DMS153 treated with DMSO at 0.1 percent for 48 hours (cell line): ENCODE results near the gene APEH.
"Not testable (repeated sequence)": the region's sequence is repeated elsewhere in the genome, so short reads cannot be mapped to it uniquely, and the experiment has no call there.

ENCODE experiments used
- DNase-seq: peaks from one replicate; lab custom pipeline; 2025; ENCODE audit not compliant: unreplicated experiment; lab: John Stamatoyannopoulos, UW

The APEH gene

GRCh38 chr3:49667701-49668413 lies 6.3 kb upstream of the APEH start:
- DNase-seq, result no peak

GRCh38 chr3:49668414-49668797 lies 5.7 kb upstream of the APEH start:
- no peak for DNase-seq

- no peak for DNase-seq
These were observed 5.3 kb upstream of the APEH start for GRCh38 chr3:49668861-49669260.

GRCh38 chr3:49669352-49669751 lies 4.8 kb upstream of the APEH start:
- no peak for DNase-seq

GRCh38 chr3:49670940-49671290 lies 3.2 kb upstream of the APEH start:
- no peak for DNase-seq

GRCh38 chr3:49671291-49672288 lies 2.6 kb upstream of the APEH start:
- no peak for DNase-seq

- no peak for DNase-seq
These were observed 933 bp upstream of the APEH start for GRCh38 chr3:49673121-49673714.

GRCh38 chr3:49674497-49674983 lies 389 bp downstream of the APEH start:
- no peak for DNase-seq

- no peak for DNase-seq
These were observed 1.8 kb downstream of the APEH start for GRCh38 chr3:49675912-49676311.

- no peak for DNase-seq
These were observed 6.5 kb downstream of the APEH start for GRCh38 chr3:49680493-49681231.

GRCh38 chr3:49681232-49681522 lies 7.0 kb downstream of the APEH start:
- no peak for DNase-seq

GRCh38 chr3:49681543-49681942 lies 7.4 kb downstream of the APEH start:
- no peak for DNase-seq

- DNase-seq, result no peak
These were observed 9.0 kb downstream of the APEH start for GRCh38 chr3:49683162-49683561.

- DNase-seq, result not testable (repeated sequence)
These were observed 10.3 kb downstream of the APEH start for GRCh38 chr3:49684453-49684852.

GRCh38 chr3:49685103-49685502 lies 11.0 kb downstream of the APEH start:
- DNase-seq, result not testable (repeated sequence)

- DNase-seq, result not testable (repeated sequence)
These were observed 11.7 kb downstream of the APEH start for GRCh38 chr3:49685846-49686245.

- DNase-seq, result not testable (repeated sequence)
These were observed 12.2 kb downstream of the APEH start for GRCh38 chr3:49686346-49686745.

- DNase-seq, result not testable (repeated sequence)
These were observed 12.7 kb downstream of the APEH start for GRCh38 chr3:49686769-49687423.

- not testable (repeated sequence) for DNase-seq
These were observed 13.3 kb downstream of the APEH start for GRCh38 chr3:49687424-49687795.

- not testable (repeated sequence) for DNase-seq
These were observed 14.3 kb downstream of the APEH start for GRCh38 chr3:49688338-49689045.
